ES-I3 (cell line): ENCODE data around the gene MYO16.
"Not testable (repeated sequence)": the region's sequence is repeated elsewhere in the genome, so short reads cannot be mapped to it uniquely, and the experiment has no call there.

Experiments used
- H3K36me3 ChIP-seq: 2 replicates; pipeline ENCODE4 v1.6.1; 2013; ENCODE audit warnings: mild to moderate bottlenecking, low read length, control low read depth, moderate library complexity; ENCODE audit not compliant: insufficient read depth
- H3K4me1 ChIP-seq: 2 replicates; pipeline ENCODE4 v1.6.1; 2013; ENCODE audit warnings: mild to moderate bottlenecking, control low read depth, low read length; ENCODE audit not compliant: insufficient read depth
- H3K9ac ChIP-seq: 2 replicates; pipeline ENCODE4 v1.6.1; 2013; ENCODE audit warnings: low read depth, mild to moderate bottlenecking, low read length, moderate library complexity
- H3K9me3 ChIP-seq: 2 replicates; pipeline ENCODE4 v1.6.1; 2013; ENCODE audit warnings: mild to moderate bottlenecking, low read length, moderate library complexity; ENCODE audit not compliant: control insufficient read depth, insufficient read depth

The MYO16 gene

DNA sequence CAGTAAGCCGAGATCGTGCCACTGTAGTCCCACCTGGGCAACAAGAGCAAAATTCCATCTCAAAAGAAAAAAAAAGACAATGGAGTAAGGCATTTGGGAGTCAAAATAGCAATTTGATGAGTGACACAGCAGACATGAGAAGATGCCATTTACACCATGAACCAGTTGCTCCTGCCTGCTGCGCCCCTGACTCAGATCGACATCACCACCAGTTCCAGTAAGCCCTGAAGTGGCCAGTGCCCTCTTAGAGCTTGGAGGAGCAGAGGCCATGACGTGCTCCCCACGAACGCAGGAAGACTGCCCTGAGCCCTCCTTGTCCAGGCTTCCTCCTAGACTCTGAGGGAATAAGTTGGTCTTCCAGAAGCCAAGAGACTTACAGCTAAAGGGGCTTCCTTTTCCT is 339.2 kb downstream of the MYO16 start:
- H3K36me3 ChIP-seq, result no peaks in the 10 kb centered on the region
- H3K9me3 ChIP-seq, result peaks cover 4% of the 10 kb centered on the region; the same call in 1 of the 2 replicates
- no peak overlapping the region for H3K9ac ChIP-seq

DNA sequence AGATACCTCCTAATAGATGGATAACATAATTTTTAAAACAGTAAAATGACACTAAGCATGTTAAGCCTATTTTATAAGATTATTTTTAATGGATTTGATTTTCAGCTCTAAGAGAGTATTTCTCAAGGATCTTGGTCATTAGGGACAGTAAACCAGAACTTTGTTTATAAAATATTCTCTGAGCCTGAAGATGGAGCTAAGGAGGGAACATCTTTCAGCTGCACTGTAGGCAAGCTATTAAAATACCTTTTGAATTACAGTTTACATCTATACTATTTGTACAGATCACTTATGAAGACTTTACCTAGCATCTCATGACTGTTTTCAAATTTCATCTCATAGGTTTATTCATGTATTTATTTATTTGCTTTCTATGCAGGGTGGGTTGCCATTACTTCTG is 345.3 kb downstream of the MYO16 start:
- no peak overlapping the region for H3K9ac ChIP-seq
- H3K4me1 ChIP-seq, result no peaks in the 10 kb centered on the region
- no peaks in the 10 kb centered on the region for H3K36me3 ChIP-seq
- peaks cover 8% of the 10 kb centered on the region; the same call in 1 of the 2 replicates for H3K9me3 ChIP-seq

More for the DNA sequence above, 339.2 kb downstream of the MYO16 start:
- H3K4me1 ChIP-seq, result no peaks in the 10 kb centered on the region

DNA sequence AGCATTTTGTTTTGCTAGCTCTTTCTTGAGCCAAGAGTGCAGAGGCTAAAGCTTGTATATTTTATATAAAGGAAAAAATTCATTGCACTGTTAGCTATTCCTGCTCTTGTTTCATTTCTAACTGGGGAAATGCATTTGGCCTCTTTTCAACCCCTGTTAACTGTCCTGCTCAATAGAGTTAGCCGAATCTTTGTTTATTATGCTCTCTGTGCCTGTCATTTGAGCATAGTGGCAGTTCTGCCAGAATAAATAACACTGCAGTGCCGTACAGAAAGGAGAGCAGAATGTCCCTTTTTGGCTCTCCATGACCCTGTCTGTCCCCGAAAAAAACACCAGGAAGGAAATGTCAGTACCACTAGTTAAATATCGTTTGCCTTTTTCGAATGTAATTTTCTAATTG is 350.8 kb downstream of the MYO16 start:
- Histone ChIP-seq H3K4me1 (no peaks in the 10 kb centered on the region), H3K9me3 (no peaks in the 10 kb centered on the region; the same call in 1 of the 2 replicates), H3K36me3 (no peaks in the 10 kb centered on the region), H3K9ac (no peak overlapping the region)

DNA sequence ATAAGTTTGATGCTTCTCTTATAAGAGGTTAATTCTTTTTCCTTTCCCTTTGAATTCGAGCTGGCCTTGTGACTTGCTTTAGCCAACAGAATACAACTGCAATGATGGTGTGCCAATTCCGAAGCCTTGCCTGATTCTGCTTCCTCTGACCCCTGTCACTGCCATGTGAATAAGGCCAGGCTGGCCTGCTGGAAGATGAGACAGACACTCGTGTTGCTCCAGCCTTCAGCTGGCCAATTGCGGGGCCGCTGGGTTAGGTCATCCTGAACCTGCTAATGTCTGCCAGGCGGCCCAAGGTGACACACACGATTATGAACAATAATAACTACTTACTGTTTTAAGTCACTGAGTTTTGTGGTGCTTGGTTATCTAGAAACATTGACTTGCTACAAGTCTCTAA is 352.0 kb downstream of the MYO16 start:
- H3K4me1 ChIP-seq, result no peaks in the 10 kb centered on the region
- H3K9me3 ChIP-seq, result no peaks in the 10 kb centered on the region; the same call in 1 of the 2 replicates
- H3K9ac ChIP-seq, result no peak overlapping the region
- H3K36me3 ChIP-seq, result no peaks in the 10 kb centered on the region

DNA sequence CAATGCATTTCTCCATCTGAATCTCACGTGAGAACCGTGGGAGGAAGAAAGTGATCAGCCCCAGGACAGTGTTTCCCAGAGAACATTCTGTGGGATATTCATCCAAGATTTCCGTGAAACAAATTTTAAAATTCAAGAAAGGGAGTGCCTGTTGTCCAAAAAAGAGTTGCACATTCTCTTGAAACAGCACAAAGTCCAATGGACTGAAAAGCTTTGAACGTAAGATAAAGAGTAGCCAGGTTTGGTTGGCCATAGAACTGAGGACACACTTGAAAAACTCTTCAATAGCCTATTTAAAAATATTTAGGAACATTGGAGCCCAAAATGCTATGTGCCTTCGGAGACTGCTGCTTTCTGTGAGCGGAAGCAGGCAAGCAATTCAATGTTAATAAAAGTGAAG is 353.9 kb downstream of the MYO16 start:
- H3K9ac ChIP-seq, result no peak overlapping the region
- H3K9me3 ChIP-seq, result no peaks in the 10 kb centered on the region; the same call in 1 of the 2 replicates
- H3K36me3 ChIP-seq, result no peaks in the 10 kb centered on the region
- H3K4me1 ChIP-seq, result peaks cover 9% of the 10 kb centered on the region

DNA sequence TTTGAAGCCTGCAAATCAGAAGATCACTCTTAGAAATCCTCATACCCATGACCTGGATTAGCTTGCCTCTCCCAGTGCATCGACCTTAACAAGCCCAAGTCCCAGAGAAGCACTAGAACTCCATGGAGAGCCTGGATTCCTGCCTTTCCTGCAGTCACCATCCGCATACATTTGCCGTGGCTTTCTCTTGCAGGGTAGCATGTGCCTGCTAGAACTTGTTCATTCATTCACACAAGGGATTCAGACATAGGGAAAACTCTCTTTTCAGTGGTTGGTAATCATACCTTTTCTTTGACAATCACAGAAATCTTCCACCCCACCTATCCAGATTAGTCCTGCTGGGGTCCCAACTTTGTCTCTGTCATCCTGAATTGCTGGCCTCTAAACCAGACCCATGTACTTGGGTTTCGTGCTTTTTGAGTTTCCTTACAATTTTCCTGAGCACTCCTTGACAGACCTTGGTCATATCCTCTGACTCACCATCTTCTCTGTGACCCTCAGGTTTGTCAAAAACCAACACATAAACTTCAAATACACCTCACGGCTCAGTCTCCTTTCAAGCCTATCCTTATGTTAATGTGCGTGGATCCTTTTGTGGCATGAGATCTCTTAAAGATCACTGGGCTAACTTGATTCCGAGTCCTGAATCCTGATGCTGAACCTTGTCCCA is 355.0 kb downstream of the MYO16 start:
- Histone ChIP-seq H3K36me3 (no peaks in the 10 kb centered on the region), H3K4me1 (peaks cover 9% of the 10 kb centered on the region), H3K9me3 (no peaks in the 10 kb centered on the region; the same call in 1 of the 2 replicates), H3K9ac (no peak overlapping the region)

DNA sequence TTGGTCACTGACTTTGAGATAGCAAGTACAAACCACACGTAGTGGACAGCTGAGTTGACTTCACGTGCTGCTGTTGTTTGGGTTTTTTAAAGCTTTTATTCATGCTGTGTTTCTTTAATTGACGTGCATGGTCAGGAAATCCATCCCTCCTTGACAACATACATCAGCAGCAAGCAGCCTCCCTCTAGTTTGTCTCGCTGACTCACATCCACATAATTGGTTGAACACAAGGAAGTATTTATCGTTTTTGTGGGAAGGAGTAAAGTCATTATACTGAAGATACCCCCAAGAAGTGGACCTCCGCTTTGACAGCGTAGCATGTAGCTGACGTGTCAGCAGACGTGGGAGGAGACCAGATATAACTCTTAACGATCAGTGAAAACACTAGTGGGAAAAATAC is 355.8 kb downstream of the MYO16 start:
- H3K4me1 ChIP-seq, result peaks cover 9% of the 10 kb centered on the region

DNA sequence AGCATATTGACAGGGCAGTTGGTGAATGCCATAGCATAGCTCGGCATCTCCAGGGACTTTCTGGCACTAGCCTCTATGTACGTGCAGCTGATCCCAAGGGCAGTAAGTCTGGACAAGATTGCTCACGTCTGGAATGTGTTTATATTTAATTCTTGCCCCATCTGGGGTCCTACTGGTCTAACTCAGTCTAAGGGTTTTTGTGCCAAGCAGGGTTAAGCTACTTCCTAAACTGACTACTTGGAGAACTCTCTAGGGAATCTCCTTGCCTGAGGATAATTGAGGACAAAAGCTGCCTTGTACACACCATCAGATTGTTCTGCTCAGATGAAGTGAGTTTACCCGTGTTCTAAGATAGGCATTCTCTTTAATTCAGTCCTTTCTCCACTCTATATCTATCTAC is 358.1 kb downstream of the MYO16 start:
- Histone ChIP-seq H3K4me1 (peaks cover 9% of the 10 kb centered on the region), H3K9me3 (no peaks in the 10 kb centered on the region; the same call in 1 of the 2 replicates), H3K9ac (no peak overlapping the region), H3K36me3 (no peaks in the 10 kb centered on the region)

More for the DNA sequence above, 355.8 kb downstream of the MYO16 start:
- H3K9ac ChIP-seq, result no peak overlapping the region
- no peaks in the 10 kb centered on the region; the same call in 1 of the 2 replicates for H3K9me3 ChIP-seq
- no peaks in the 10 kb centered on the region for H3K36me3 ChIP-seq

DNA sequence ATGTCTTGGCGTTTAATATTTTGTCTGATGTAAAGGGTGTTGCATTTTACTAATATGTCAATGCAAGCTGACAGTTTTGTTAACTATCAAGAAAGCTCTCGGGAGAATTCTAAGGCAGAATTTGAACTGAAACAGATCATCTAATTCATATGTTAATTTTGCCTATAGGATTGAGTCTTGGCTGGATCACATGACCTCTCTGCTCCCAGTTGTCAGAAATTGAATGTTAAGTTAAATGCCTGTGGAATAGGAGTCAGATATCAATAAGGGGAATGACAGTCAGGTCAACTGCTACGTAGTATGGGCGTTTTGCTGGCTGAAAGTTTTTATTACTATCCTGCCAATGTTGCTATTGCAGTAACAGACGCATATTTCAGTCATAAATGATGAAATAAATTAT is 358.5 kb downstream of the MYO16 start:
- no peaks in the 10 kb centered on the region for H3K36me3 ChIP-seq
- H3K9ac ChIP-seq, result no peak overlapping the region
- H3K9me3 ChIP-seq, result no peaks in the 10 kb centered on the region; the same call in 1 of the 2 replicates
- H3K4me1 ChIP-seq, result peaks cover 9% of the 10 kb centered on the region

DNA sequence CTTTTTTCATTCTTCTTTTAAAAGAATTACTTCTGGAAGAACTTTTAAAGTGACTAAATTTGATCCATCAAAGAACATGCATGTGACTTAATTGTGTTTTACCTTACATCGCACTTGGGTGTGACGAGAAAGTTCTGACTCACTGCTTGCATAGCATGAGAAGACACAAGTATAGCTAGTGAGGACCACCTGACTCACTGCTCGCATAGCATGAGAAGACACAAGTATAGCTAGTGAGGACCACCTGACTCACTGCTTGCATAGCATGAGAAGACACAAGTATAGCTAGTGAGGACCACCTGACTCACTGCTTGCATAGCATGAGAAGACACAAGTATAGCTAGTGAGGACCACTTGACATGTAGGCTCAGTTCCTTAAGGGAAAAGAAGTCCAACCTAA is 362.0 kb downstream of the MYO16 start:
- H3K9ac ChIP-seq, H3K9me3 ChIP-seq, H3K36me3 ChIP-seq: not testable (repeated sequence)
- peaks cover 14% of the 10 kb centered on the region for H3K4me1 ChIP-seq

DNA sequence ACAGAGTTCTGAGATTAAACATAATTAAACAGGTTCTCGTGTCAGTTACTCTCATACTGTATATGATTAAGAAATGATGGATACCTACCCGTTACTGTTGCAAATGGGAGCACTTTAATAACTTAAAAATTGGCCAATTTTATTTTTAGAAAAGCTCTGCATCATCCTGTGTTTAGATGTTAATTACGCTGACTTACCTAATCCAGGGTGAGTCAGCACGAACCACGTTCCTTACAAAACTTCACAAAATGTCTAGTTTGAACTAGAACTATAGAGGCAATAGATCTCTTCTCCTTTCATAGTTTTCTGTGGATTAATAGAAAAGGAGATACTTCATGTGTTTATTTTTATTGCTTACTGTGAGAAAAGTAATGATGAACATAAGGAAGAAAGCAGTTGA is 363.9 kb downstream of the MYO16 start:
- Histone ChIP-seq H3K36me3 (no peaks in the 10 kb centered on the region), H3K9me3 (no peaks in the 10 kb centered on the region), H3K9ac (no peak overlapping the region), H3K4me1 (peaks cover 5% of the 10 kb centered on the region; the same call in 1 of the 2 replicates)

DNA sequence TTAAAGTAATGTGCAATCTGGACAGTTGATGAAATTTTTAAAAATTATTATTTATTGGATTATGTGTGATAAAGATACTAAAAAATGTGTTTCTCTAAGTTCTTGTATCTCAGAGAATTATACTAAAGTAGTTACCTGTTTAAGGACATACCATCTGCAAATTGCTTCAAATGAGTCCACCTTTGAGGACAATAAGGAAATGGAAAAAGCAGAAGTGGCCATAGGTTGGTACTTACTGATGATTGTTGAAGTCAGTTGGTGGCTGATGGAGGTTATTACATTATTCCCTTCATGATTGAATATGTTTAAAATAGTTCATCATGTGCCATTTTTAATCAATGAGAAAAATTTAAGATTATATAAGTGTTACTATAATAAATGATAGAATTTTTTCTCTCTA is 367.0 kb downstream of the MYO16 start:
- Histone ChIP-seq H3K36me3 (no peaks in the 10 kb centered on the region), H3K9me3 (no peaks in the 10 kb centered on the region), H3K9ac (no peak overlapping the region), H3K4me1 (peaks cover 5% of the 10 kb centered on the region; the same call in 1 of the 2 replicates)

DNA sequence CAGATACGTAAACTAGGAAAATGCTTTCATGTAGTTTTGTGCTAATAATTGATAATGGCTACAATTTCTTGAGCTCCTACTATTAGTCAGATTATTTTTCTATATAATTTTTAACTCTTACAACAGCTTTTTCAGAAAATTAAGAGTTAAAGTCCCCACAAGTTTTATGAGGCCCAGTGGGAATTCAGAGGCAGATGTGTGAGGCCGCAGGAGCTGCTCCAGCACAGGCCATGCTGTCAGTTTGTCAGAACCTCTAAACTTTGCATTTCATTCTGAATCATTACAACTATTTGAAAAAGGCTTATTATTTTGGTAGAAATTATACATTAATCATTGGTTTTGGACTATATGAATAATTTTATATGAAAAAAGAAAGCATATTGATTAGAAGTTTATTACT is 370.8 kb downstream of the MYO16 start:
- Histone ChIP-seq H3K9ac (no peak overlapping the region), H3K36me3 (no peaks in the 10 kb centered on the region), H3K4me1 (no peaks in the 10 kb centered on the region), H3K9me3 (no peaks in the 10 kb centered on the region)

DNA sequence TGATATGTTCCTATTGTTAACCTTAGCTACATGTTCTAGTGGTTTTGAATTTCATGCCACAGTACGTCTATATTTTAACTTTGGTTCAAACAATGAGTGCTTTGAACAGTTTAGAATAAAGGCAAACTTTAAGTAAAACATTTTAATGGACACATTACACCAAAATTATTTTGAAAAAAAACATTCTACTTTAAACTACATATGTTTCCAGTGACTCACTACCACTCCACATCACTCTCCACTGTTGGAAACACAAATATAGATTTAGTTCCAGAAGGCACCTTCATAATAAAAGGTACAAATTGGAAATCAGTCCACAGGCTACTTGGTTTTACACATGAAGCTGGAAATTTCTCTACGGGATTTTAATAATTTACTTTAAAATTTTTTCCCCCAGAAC is 373.5 kb downstream of the MYO16 start:
- no peaks in the 10 kb centered on the region for H3K9me3 ChIP-seq
- H3K9ac ChIP-seq, result no peak overlapping the region
- no peaks in the 10 kb centered on the region for H3K4me1 ChIP-seq
- H3K36me3 ChIP-seq, result no peaks in the 10 kb centered on the region

DNA sequence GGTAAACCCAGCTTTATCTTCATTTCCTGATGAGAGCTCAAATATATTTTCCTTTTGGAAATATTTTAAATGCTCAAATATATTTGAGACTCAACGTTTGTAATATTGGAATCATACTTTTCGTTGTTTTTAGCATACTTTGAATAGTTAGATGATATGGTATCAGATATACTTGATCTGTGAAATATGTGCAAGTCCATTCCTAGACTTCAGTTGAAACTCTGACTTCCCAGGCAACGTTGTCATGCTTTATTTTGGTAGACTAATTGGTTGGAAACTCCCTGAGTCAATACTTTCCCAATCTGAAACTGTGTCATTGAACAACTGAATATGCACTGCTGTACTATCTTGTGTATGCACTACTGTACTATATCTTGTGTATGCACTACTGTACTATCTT is 378.5 kb downstream of the MYO16 start:
- no peaks in the 10 kb centered on the region for H3K9me3 ChIP-seq
- no peaks in the 10 kb centered on the region for H3K36me3 ChIP-seq
- H3K9ac ChIP-seq, result no peak overlapping the region
- peaks cover 7% of the 10 kb centered on the region for H3K4me1 ChIP-seq
